K562 (cell line): ENCODE measurements around the gene DHPS. TPM values are rescaled to one million over a fixed set of nuclear protein-coding genes. Genes with fewer than 3 reads are reported as not detected.

Experiments used
- CCAR2 ChIP-seq: fragments of 200-400 bp; formaldehyde crosslinking; IDR thresholded peaks from 2 replicates; pipeline ENCODE4 v1.6.1; 2017; ENCODE audit warnings: mild to moderate bottlenecking, low read depth, low read length
- CEBPG ChIP-seq, 3 experiments: fragments of 200-800 bp in 1 of 3; sonication (Bioruptor generic) in 1 of 3; sonication (generic) in 1 of 3; formaldehyde crosslinking in 1 of 3; IDR thresholded peaks in 2 of 3; conservative IDR thresholded peaks in 1 of 3; 2 replicates each; pipeline versions ENCODE4 v1.6.1 to v1.8.0; 2016 to 2022; ENCODE audit warnings: missing compliant biosample characterization in 2 of 3, missing genetic modification characterization in 2 of 3, mild to moderate bottlenecking in 1 of 3, missing genetic modification reagents in 1 of 3
- HNRNPLL ChIP-seq: fragments of 200-400 bp; formaldehyde crosslinking; IDR thresholded peaks from 2 replicates; pipeline ENCODE4 v1.6.1; 2017; ENCODE audit warnings: low read length, low read depth, mild to moderate bottlenecking; ENCODE audit not compliant: poor library complexity, severe bottlenecking
- KAT2B ChIP-seq: IDR thresholded peaks from one replicate; pipeline ENCODE4 v1.6.1; 2012; ENCODE audit warnings: low read depth, mild to moderate bottlenecking, control low read depth, inconsistent platforms, low read length, moderate library complexity
- KHSRP ChIP-seq: fragments of 450-650 bp; IDR thresholded peaks from 2 replicates; pipeline ENCODE4 v1.6.1; 2017
- MAFG ChIP-seq: fragments of 450-650 bp; conservative IDR thresholded peaks from 2 replicates; pipeline ENCODE4 v1.6.1; 2016; ENCODE audit warnings: missing genetic modification characterization, missing compliant biosample characterization
- MIER1 ChIP-seq: fragments of 450-650 bp; IDR thresholded peaks from 2 replicates; pipeline ENCODE4 v1.6.1; 2016; ENCODE audit warnings: antibody characterized with exemption, mild to moderate bottlenecking, low read depth
- NFE2 ChIP-seq: IDR thresholded peaks from 2 replicates; pipeline ENCODE4 v1.6.1; 2014; ENCODE audit warnings: antibody characterized with exemption, low read depth
- PRPF4 ChIP-seq: fragments of 200-400 bp; formaldehyde crosslinking; IDR thresholded peaks from one replicate; pipeline ENCODE4 v1.6.1; 2017; ENCODE audit warnings: low read length, low read depth, mild to moderate bottlenecking; ENCODE audit not compliant: insufficient read depth, poor library complexity, severe bottlenecking
- RBM15 ChIP-seq: fragments of 200-400 bp; formaldehyde crosslinking; IDR thresholded peaks from 2 replicates; pipeline ENCODE4 v1.6.1; 2018; ENCODE audit warnings: mild to moderate bottlenecking, low read length, moderate library complexity; ENCODE audit not compliant: insufficient read depth
- SIX5 ChIP-seq, 2 experiments: IDR thresholded peaks; 2 replicates each; pipeline ENCODE4 v1.6.1; 2011; ENCODE audit warnings: low read length in 2 of 2, borderline replicate concordance in 1 of 2, low read depth in 1 of 2, mild to moderate bottlenecking in 1 of 2, moderate library complexity in 1 of 2; ENCODE audit not compliant: insufficient read depth in 1 of 2
- ZFP36 ChIP-seq: fragments of 150-350 bp; IDR thresholded peaks from 2 replicates; pipeline ENCODE4 v1.6.1; 2018; ENCODE audit warnings: low read length, low read depth; ENCODE audit not compliant: partially characterized antibody
- ZNF263 ChIP-seq: sonication (generic); formaldehyde crosslinking; IDR thresholded peaks from 2 replicates; pipeline ENCODE4 v1.8.0; 2022; ENCODE audit warnings: mild to moderate bottlenecking, missing genetic modification reagents, borderline replicate concordance
- ZNF561 ChIP-seq: fragments of 450-650 bp; formaldehyde crosslinking; conservative IDR thresholded peaks from 2 replicates; pipeline ENCODE4 v1.4.0; 2020; ENCODE audit warnings: mild to moderate bottlenecking, moderate library complexity
- ZNF77 ChIP-seq: fragments of 250-450 bp; sonication (Bioruptor Pico); IDR thresholded peaks from 2 replicates; pipeline ENCODE4 v1.5.0; 2020
- polyA plus RNA-seq, 8 experiments: library from polyadenylated mRNA; depleted of rRNA in 4 of 8; stranded (reverse) in 5 of 8; unstranded in 3 of 8; fragments of >200 nt; fragmentation: Nextera tagmentation in 2 of 8; fragmentation: Illumina TruSeq in 1 of 8; extraction: Ambion mirVana in 2 of 8; extraction: Trizol in 1 of 8; gene quantifications; 2 replicates each; pipeline versions ENCODE4 v1.2.1 to v1.2.3, GENCODE V29; 2011 to 2014; ENCODE audit warnings: inconsistent platforms in 1 of 8, missing spikeins in 1 of 8
- total RNA-seq, 7 experiments: library from RNA; depleted of rRNA in 6 of 7; stranded (reverse); fragments of >200 nt in 6 of 7; fragmentation: Illumina TruSeq in 2 of 7; extraction: Trizol in 2 of 7; gene quantifications; 2 replicates each; pipeline versions ENCODE4 v1.2.1 to v1.2.3, GENCODE V29; 2011 to 2021; ENCODE audit warnings: low replicate concordance in 1 of 7
- TF ChIP-seq, protein P1 (sequence below): fragments of 250-450 bp; sonication (Bioruptor Pico); IDR thresholded peaks from 2 replicates; pipeline ENCODE4 v1.4.0; 2020
- TF ChIP-seq, protein P2 (sequence below), 2 experiments: fragments of 450-650 bp in 1 of 2; IDR thresholded peaks; 2 replicates each; pipeline ENCODE4 v1.6.1; 2011 to 2017; ENCODE audit warnings: low read depth in 2 of 2, antibody characterized with exemption in 1 of 2, borderline replicate concordance in 1 of 2, low read length in 1 of 2, mild to moderate bottlenecking in 1 of 2, mixed read lengths in 1 of 2; ENCODE audit not compliant: control insufficient read depth in 1 of 2

The DHPS gene
- total and polyA plus RNA-seq, 9 of the 15 experiments (the other 6 are each of a cell fraction or from before 2014, with no cell fraction given) = 47.1 to 110 (median 79.9) TPM

DNA sequence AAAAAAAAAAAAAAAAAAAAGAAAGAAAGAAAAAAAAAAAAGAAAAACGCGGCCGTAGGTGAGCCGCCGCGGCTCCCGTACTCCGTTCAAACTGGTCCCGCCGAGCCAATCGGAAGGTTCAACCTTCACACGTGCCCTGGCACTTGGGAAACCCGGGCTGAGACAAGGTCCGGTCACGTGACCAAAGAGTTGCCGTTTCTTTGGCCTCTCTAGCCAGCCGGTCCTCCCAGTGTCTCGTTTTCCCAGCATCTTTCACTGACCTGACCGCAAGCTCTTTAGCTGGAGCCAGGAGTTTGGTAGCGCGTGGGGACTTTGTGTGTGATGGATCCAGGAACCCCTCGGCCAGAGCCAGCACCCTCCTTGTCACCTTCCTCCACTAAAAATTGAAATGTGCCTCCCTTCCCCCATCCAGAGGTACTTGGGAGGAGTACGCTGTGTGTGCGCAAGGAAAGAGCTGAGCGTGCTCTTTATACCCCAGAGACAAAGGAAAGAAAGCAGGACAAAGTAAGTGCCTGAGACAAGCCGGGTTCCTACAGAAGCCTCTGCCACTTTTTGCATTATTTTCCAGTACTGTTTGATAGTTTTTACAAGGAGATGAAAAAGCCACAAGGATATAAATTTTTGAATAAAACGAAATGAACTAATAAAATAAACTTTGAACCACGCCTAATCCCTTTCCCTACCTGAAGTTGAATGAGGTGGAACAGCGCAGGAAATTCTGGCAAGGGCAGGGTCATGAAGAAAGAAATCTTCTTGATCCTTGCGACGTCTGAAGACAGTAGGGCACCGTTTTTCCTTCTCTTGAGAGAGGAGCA is 41.1 kb upstream of the DHPS start (continued):
- TF ChIP-seq, protein P1, sequence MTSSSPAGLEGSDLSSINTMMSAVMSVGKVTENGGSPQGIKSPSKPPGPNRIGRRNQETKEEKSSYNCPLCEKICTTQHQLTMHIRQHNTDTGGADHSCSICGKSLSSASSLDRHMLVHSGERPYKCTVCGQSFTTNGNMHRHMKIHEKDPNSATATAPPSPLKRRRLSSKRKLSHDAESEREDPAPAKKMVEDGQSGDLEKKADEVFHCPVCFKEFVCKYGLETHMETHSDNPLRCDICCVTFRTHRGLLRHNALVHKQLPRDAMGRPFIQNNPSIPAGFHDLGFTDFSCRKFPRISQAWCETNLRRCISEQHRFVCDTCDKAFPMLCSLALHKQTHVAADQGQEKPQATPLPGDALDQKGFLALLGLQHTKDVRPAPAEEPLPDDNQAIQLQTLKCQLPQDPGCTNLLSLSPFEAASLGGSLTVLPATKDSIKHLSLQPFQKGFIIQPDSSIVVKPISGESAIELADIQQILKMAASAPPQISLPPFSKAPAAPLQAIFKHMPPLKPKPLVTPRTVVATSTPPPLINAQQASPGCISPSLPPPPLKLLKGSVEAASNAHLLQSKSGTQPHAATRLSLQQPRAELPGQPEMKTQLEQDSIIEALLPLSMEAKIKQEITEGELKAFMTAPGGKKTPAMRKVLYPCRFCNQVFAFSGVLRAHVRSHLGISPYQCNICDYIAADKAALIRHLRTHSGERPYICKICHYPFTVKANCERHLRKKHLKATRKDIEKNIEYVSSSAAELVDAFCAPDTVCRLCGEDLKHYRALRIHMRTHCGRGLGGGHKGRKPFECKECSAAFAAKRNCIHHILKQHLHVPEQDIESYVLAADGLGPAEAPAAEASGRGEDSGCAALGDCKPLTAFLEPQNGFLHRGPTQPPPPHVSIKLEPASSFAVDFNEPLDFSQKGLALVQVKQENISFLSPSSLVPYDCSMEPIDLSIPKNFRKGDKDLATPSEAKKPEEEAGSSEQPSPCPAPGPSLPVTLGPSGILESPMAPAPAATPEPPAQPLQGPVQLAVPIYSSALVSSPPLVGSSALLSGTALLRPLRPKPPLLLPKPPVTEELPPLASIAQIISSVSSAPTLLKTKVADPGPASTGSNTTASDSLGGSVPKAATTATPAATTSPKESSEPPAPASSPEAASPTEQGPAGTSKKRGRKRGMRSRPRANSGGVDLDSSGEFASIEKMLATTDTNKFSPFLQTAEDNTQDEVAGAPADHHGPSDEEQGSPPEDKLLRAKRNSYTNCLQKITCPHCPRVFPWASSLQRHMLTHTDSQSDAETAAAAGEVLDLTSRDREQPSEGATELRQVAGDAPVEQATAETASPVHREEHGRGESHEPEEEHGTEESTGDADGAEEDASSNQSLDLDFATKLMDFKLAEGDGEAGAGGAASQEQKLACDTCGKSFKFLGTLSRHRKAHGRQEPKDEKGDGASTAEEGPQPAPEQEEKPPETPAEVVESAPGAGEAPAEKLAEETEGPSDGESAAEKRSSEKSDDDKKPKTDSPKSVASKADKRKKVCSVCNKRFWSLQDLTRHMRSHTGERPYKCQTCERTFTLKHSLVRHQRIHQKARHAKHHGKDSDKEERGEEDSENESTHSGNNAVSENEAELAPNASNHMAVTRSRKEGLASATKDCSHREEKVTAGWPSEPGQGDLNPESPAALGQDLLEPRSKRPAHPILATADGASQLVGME = peak; percentile 80; the same call in 1 of the 2 replicates
- no peak for TF ChIP-seq ZNF561
- peak; percentile 64 for TF ChIP-seq HNRNPLL
- TF ChIP-seq, protein P2, sequence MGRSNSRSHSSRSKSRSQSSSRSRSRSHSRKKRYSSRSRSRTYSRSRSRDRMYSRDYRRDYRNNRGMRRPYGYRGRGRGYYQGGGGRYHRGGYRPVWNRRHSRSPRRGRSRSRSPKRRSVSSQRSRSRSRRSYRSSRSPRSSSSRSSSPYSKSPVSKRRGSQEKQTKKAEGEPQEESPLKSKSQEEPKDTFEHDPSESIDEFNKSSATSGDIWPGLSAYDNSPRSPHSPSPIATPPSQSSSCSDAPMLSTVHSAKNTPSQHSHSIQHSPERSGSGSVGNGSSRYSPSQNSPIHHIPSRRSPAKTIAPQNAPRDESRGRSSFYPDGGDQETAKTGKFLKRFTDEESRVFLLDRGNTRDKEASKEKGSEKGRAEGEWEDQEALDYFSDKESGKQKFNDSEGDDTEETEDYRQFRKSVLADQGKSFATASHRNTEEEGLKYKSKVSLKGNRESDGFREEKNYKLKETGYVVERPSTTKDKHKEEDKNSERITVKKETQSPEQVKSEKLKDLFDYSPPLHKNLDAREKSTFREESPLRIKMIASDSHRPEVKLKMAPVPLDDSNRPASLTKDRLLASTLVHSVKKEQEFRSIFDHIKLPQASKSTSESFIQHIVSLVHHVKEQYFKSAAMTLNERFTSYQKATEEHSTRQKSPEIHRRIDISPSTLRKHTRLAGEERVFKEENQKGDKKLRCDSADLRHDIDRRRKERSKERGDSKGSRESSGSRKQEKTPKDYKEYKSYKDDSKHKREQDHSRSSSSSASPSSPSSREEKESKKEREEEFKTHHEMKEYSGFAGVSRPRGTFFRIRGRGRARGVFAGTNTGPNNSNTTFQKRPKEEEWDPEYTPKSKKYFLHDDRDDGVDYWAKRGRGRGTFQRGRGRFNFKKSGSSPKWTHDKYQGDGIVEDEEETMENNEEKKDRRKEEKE (IDR thresholded peaks at IDR 0.05; ENCODE audit: borderline replicate concordance in 1 of 2, control insufficient read depth in 1 of 2, low read depth in 2 of 2, low read length in 1 of 2) = no peak; a peak in 1 of 4 replicates
- no peak for TF ChIP-seq RBM15
- no peak for TF ChIP-seq PRPF4
- TF ChIP-seq NFE2 = no peak
- no peak for TF ChIP-seq ZNF77 (CRISPR knock-in tag)
- no peak for TF ChIP-seq ZFP36
- peak; percentile 49 for TF ChIP-seq MAFG (tag)
- no peak for TF ChIP-seq KAT2B
- TF ChIP-seq KHSRP = no peak
- TF ChIP-seq MIER1 = 0 out of 2 replicates have a peak, but pooled peaks have one; percentile 12
- no peak; the same call in 1 of the 2 replicates for TF ChIP-seq CEBPG (CRISPR knock-in tag; IDR thresholded peaks at IDR 0.05)
- peak in 1 of 2 experiments; percentile 61; a peak in 2 of 4 replicates for TF ChIP-seq CEBPG (tag; conservative IDR thresholded peaks at IDR 0.05 in 1 of 2, IDR thresholded peaks at IDR 0.05 in 1 of 2)
- TF ChIP-seq CCAR2 = no peak
- TF ChIP-seq ZNF263 (CRISPR knock-in tag) = peak; percentile 83; the same call in 1 of the 2 replicates
- TF ChIP-seq SIX5 (IDR thresholded peaks at IDR 0.05; ENCODE audit: borderline replicate concordance in 1 of 2, insufficient read depth in 1 of 2, low read depth in 1 of 2, low read length in 2 of 2) = no peak; a peak in 1 of 4 replicates
